ENCODE results near the gene SPSB3.

DNA sequence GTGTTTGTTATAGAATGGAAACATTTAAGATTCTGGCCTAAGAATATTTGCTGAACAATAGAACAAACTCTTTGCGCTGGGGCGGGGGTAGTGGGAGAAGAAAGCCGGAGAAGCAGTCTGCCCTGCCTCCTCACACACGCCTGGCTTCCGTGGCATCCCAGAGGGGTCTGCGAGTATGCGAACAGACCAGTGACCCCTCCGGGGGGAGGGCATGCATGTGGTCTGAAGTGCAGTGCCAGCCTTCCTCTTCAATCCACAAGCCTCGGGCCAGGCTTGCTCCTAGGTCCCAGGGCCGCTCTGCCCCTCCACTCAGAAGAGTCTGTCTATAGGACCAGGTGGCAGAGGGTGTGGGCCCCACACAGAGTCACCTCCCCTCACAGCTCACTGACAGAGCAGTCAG is 25.3 kb upstream of the SPSB3 start:
- TF ChIP-seq CREB1 (CRISPR knock-in tag; IDR thresholded peaks at IDR 0.05; ENCODE audit: low read depth): no peak
- no peak for TF ChIP-seq POLR2AphosphoS5 (IDR thresholded peaks at IDR 0.05; ENCODE audit: low read depth)
- TF ChIP-seq, protein P1, sequence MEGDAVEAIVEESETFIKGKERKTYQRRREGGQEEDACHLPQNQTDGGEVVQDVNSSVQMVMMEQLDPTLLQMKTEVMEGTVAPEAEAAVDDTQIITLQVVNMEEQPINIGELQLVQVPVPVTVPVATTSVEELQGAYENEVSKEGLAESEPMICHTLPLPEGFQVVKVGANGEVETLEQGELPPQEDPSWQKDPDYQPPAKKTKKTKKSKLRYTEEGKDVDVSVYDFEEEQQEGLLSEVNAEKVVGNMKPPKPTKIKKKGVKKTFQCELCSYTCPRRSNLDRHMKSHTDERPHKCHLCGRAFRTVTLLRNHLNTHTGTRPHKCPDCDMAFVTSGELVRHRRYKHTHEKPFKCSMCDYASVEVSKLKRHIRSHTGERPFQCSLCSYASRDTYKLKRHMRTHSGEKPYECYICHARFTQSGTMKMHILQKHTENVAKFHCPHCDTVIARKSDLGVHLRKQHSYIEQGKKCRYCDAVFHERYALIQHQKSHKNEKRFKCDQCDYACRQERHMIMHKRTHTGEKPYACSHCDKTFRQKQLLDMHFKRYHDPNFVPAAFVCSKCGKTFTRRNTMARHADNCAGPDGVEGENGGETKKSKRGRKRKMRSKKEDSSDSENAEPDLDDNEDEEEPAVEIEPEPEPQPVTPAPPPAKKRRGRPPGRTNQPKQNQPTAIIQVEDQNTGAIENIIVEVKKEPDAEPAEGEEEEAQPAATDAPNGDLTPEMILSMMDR (conservative IDR thresholded peaks at IDR 0.05; ENCODE audit: low read depth in 2 of 2): no peak
- TF ChIP-seq EZH2 (IDR thresholded peaks at IDR 0.05; ENCODE audit: low read depth, unreplicated experiment): no peak
- no peak for TF ChIP-seq JUNB (IDR thresholded peaks at IDR 0.05; ENCODE audit: unreplicated experiment)

Data from GM23338 (cell line).